Fibroblast of the conjunctiva (primary cell): ENCODE data around the gene ISL1.

Experiments
- DNase-seq: peaks from one replicate; pipeline ENCODE4 v3.0.0-alpha.2; 2010; ENCODE audit warnings: low read depth

Gene ISL1

GRCh38 chr5:51383131-51384121 lies at the start of gene ISL1:
Gene ISL1 (plus strand): TSS chr5:51383448. CDS start chr5:51383672, 224 bp downstream.
- DNase-seq: no peak

GRCh38 chr5:51336878-51337277 lies 46.4 kb upstream of the ISL1 start:
- DNase-seq: no peak

DNA sequence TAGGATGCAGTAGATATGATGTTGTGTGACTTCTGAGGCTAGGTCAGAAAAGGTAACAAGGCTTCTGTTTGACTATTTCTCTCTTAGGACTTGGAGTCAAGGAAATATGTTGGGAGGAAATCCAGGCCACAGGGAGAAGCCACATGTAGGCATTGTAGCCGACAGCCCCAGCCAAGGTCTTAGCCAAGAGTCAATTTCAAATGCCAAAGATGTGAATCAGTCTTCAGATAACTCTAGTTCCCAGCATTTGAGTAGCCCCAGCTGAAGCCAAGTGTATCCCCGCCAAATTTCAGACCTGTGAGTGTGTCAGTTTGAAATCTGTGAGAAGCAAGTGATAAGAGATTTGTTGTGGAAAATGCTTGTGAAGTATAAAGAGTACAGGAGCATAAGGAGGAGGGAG lies 38.1 kb upstream of the ISL1 start:
- DNase-seq: no peak

GRCh38 chr5:51347157-51347556 lies 36.1 kb upstream of the ISL1 start:
- no peak for DNase-seq

DNA sequence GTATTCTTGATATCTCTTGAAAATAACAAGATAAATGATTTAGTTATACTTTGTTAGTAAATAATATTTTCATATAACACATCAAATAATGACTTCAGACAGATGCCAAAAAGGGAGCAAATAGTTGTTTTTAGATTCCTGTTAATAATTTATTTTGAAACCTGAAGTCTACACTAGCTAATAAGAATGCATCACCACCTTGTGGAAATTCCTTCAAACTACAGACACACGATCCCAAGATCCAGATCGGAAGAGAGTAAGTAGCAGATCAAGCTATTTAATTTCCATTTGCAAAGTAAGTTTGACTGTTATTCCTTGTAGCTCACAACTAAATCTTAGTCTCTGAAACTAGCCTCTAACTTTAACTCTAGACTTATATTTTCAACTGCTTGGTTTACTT lies 35.5 kb upstream of the ISL1 start:
- no peak for DNase-seq

DNA sequence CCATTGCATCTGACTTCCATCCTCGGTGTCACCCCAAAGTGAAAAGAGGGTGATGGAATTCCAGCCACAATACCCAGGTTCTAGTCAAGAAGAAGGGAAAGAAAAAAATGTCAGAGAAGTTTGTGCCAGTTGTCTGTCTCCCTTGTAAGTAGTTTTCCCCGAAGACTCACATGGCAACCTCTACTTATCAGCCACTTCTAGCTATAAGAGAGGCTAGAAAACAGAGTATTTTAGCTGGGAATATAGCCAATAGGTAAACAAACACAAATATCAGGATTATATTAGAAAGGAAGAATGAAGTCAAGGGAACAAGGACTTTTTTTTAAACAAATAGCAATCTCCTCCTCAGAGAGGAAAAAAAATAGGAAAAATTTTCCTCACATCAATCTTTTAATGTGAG lies 12.2 kb upstream of the ISL1 start:
- DNase-seq: no peak

DNA sequence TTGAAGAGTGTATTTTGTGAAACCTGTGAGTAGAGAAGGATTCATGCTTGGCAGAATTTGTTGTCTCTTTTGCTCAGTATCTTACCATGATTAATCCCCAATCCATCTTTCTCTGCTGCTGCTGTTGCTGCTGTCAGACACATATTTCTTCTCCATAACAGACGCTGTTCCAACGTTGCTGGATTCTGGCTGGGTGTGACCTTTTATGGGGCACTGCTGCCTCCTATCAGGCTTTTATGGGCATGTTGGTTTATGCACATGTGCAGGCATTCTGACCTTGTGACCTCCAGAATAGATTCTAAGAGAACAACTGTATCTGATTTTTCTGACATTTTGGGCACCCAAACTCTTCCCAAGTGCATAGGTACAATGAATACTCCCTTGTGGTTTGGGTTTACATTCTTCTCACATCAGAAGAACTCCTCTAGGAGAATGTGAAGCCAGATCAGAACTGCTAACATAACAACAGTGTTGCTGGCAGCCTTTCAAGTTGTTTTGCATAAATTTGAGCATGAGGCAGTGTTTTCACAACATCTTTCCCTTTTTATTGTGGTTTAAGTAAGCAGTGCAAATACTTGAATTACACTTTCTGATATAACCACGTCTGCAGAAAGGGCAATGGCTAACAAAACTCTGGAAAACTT lies 9.2 kb upstream of the ISL1 start:
- no peak for DNase-seq

GRCh38 chr5:51375084-51375483 lies 8.2 kb upstream of the ISL1 start:
- no peak for DNase-seq

- no peak for DNase-seq
Measured at GRCh38 chr5:51376509-51376908, 6.7 kb upstream of the ISL1 start.

DNA sequence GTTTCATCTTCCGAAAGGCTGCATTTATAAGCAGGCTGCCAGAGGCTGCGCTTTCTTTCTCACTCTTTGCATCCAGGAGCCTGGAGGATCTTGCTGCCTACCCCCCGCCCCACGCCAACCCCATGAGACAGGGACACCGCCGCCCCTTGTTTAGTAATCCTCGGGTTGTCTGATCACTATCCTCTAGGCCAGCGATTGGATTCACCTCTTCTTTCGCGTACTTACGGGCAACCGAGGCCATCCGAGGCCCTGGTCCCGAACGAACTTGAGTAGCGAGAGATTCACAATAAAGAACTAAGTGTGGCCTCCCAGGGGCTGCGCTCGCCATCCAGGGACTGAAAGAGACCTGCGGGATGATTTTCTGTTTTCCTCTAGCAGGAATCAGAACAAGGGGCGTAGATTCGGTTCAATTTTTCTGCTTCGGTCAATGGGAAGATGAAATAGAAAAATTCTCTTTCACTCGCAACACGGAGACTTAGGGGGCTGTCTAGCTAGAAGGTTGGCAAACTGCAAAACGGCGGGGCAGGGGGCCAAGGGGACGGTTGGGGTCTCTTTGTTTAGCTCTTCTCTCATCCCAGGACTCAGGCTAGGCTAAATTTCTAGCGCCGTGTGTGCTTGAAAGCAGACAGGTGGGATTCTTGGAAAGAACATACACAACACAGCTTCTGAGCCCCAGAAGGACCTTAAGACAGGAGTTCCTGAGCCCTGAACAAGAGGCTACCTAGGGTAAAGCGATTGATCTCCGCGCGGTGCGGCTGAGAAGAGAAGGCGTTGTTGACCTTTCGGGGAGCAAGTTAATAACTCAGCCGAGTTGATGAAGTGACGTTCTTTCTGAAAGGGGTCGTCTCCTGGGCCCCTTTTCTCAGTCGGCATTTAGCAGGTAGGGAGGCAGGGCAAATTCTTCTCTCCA lies 5.8 kb upstream of the ISL1 start:
- no peak for DNase-seq

GRCh38 chr5:51378061-51378409 lies 5.2 kb upstream of the ISL1 start:
- DNase-seq: no peak

GRCh38 chr5:51378448-51379330 lies 4.6 kb upstream of the ISL1 start:
- DNase-seq: no peak

DNA sequence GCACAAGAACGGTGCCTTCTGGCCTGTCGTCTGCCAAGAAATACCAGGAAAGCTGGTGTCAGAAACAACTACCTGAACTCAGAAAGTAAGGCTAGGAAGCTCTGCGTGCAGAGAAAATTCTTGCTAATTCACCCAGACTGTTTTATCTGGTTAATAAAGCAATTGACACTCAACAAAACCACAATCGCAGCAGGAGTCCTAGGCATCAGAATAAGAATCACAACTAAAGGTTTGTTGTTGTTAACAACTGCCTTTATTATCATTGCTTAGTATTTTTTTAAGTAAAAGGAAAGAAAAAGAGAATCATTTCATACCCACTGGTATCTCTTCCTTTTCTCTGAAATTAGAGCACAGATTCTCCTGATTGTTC lies 3.9 kb upstream of the ISL1 start:
- no peak for DNase-seq

GRCh38 chr5:51380603-51381207 lies 2.5 kb upstream of the ISL1 start:
- DNase-seq: no peak

DNA sequence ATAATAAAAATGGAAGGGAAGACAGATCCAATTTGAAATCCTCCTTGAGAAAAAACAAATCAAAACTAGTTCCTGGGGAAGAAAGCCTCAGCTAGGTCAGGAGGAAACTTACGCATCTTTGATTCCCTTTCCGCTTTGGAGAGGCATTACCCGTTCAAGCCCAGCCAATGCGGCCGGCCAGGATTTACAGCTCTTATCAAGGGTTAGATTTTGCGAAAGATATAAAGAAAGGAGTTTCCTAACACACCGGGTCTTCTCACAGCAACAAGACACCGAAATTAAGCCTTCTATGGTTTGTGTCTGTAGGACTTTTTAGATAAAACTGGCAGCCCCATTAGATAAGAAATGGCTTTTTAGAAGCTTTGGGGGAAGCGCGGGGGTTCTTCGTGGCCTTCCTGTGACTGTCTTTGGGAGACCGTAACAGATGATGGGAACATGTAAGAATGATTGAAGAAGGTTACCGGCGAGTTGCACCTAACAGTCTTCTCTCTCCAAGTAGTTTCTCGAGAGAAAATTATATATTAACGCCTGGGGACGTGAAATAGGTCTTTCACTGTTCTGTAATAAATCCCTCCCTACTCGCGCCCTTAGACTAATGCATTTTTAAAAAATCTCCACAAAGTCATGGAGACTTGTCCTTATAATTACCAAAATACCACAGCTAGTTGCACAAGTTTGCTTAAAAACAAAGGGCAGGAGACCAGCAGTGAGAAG lies 1.3 kb upstream of the ISL1 start:
- DNase-seq: no peak

DNA sequence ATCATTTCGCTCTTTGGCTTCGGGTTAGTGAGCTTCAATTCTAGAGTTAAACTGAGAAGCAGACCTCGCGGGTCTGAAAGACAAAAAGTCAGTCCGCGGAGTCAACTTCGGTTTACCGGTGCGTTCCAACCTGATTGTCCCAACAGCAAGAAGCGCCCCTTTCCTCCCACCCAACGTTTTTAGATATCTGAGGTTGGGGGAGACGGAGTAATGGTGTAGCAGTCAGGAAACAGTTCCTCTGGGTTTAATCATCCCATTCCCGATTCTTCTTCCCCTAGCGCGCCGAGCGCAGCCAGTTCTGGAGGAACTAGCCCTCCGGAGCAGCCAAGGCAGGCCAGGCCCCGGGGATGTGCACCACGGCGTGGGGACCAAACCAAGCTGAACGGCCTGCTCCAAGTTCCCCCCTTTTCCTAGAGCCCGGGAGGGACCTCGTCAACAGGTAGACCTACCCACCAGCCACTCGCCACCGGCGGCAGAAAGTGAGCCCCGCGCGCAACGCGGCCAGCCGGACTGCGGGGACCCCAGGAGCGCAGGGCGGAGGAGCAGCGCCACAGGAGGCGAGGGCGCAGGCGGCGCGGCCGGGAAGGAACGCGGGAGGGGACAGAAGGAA lies 622 bp upstream of the ISL1 start:
- DNase-seq: no peak

DNA sequence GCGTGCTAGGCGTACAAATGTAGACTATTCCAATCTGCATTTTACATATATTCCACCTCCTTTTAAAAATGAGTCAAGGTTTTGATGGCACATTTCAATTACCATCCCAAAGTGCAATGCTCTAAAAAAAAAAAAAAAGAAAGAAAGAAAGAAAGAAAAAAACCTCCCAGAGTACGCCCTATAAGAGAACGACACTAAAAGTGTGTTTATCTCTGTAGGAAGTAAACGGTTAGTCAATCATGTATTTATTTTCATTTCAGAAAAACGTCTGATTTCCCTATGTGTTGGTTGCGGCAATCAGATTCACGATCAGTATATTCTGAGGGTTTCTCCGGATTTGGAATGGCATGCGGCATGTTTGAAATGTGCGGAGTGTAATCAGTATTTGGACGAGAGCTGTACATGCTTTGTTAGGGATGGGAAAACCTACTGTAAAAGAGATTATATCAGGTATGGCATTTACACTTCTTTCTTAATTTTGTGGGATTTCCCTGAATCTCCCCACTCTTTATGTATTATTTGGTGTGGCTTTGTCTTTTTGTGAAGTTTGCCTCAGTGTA lies 1.1 kb downstream of the ISL1 start:
- no peak for DNase-seq

DNA sequence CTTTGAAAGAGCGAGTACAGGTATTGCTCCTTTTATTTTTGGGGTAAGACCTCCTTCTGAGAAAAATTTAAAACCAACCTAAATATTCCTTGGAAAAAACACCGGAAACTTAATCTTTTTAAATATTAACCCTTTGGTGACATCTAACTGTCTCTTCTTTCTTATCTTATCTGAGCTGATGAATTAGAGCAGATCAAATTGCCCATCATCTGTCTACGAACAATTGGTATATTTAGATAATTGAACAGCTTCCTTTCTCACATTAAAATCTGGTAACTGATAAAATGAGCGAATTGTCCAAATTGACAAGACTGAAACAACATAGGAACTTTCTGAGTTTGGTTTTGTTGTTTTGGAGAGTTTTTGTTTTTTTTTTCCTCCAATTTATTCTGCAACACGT lies 2.0 kb downstream of the ISL1 start:
- no peak for DNase-seq
